HUES6 (cell line): Measurements from ENCODE around the gene TRMT1.

Experiments
- H3K27ac ChIP-seq: 2 replicates; pipeline ENCODE4 v1.7.0; 2013; ENCODE audit warnings: low read depth, mild to moderate bottlenecking, low read length, inconsistent platforms
- H3K27me3 ChIP-seq: 2 replicates; pipeline ENCODE4 v1.6.1; 2013; ENCODE audit warnings: low read length; ENCODE audit not compliant: control insufficient read depth, insufficient read depth
- H3K36me3 ChIP-seq: 2 replicates; pipeline ENCODE4 v1.6.1; 2013; ENCODE audit warnings: low read length; ENCODE audit not compliant: control insufficient read depth, insufficient read depth
- H3K4me1 ChIP-seq: 2 replicates; pipeline ENCODE4 v1.6.1; 2013; ENCODE audit warnings: low read length; ENCODE audit not compliant: control insufficient read depth, insufficient read depth
- H3K4me3 ChIP-seq: 2 replicates; pipeline ENCODE4 v1.5.1; 2013; ENCODE audit warnings: low read depth, low read length
- H3K9ac ChIP-seq: one replicate; pipeline ENCODE4 v1.6.1; 2013; ENCODE audit warnings: mild to moderate bottlenecking, low read length
- H3K9me3 ChIP-seq: 2 replicates; pipeline ENCODE4 v1.6.1; 2013; ENCODE audit warnings: low read depth, low read length; ENCODE audit not compliant: control insufficient read depth, insufficient read depth

The TRMT1 gene

DNA sequence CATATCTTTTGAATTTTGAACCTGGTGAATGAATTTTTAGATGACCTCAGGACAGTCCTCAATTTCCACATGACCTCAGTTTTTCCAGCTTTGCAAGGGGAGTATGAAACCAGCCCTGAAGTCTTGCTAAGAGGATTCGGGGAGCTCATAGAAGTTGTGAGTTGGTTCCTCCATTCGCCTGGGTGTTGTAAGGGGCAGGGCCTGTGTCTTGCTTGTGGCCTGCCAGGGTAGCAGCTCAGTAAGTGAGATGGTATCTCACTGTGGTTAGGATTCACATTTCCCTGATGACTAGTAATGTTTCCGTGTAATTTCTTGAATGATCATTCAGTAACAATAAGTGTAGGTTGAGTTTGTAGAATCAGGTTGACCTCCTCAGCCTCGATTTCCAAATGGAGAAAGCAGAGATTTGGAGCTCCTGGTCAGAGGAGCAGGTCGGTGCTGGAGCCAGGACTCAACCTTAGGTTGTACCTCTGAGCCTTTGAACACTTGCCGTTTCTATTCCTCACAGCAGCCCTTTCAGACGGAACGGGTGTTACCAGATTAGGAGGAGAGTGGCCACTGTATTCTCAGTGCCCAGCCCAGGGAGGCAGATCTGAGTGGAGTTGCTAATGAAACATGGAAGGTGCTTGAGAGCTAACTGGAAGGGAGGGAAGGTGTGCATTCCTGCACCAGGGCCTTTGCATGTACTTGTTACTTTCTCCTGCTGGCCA lies 16.1 kb upstream of the TRMT1 start:
- Histone ChIP-seq H3K4me1 (no peaks in the 10 kb centered on the region), H3K36me3 (peaks cover 61% of the 10 kb centered on the region), H3K9ac (no peak overlapping the region), H3K27ac (no peak overlapping the region), H3K9me3 (no peaks in the 10 kb centered on the region), H3K27me3 (no peaks in the 10 kb centered on the region), H3K4me3 (no peak overlapping the region)

DNA sequence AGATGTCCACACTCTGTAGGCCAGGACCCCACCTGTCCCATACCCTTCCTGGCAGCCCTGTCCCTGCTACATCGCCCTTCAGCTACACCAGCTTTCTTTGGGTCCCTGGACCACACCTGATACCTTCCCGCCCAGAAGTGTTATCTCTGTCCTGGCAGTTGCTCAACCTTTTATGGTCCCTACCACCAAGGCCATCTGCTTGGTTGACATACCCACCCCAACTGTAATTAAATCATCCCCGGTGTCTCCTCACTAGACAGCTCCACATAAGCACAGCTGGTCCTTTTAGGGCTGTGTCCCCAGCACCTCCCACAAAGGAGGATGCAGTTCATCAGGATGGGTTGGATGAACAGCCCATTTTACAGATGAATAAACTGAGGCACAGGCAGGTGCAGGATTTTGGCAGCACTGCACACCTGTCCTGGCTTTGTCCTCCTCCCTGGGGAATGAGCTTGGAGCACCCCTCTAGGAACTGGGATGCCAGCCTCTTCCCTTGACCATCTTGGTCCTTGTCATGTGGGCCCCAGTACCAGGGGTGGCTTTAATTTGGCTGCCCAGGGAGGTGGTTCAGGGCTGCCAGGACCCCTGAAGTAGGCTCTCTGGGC lies 14.4 kb upstream of the TRMT1 start:
- no peaks in the 10 kb centered on the region for H3K27me3 ChIP-seq
- H3K9me3 ChIP-seq = no peaks in the 10 kb centered on the region
- no peaks in the 10 kb centered on the region for H3K4me1 ChIP-seq
- no peak overlapping the region for H3K9ac ChIP-seq
- H3K36me3 ChIP-seq = peaks cover 53% of the 10 kb centered on the region
- H3K27ac ChIP-seq = no peak overlapping the region
- H3K4me3 ChIP-seq = no peak overlapping the region

DNA sequence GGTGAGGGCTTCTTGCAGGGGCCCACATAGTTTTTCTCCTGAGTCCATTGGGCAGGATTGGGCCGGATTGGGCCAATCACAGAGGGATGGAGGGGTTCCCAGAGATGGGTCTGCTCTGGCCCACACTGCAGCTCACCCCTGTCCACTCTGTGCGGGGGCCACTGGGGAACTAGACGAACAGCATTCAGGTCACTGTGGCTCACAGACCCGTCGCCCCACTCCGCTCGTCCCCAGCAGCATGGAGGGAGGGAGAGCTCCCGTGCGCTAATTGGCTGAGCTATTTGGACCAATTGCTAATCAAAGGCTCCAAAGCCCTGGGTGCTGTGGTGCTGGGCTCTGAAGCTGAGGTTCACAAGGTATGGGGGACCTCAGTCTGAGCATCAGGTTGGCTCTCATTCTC lies 12.8 kb upstream of the TRMT1 start:
- Histone ChIP-seq H3K27me3 (no peaks in the 10 kb centered on the region), H3K4me1 (no peaks in the 10 kb centered on the region), H3K4me3 (no peak overlapping the region), H3K9ac (no peak overlapping the region), H3K9me3 (no peaks in the 10 kb centered on the region), H3K36me3 (peaks cover 45% of the 10 kb centered on the region), H3K27ac (no peak overlapping the region)

DNA sequence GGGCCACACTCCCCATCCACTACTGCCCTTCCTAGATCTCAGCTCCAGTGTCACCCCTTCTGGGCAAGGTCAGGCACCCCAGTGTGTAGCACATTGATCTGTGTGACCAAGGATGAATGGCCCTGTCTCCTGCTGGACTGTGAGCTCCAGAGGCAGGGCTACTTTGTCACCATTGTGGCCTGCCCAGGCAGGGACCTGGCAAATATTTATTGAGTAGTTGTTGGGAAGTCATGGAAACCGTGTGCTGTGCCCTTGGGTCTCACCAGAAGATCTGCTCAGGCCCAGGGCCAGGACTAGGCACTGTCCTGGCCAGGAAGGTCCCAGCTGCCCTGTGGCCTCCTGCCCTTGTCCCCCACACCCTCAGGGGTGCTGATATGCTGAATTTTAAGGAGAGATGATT lies 12.0 kb upstream of the TRMT1 start:
- H3K4me1 ChIP-seq = no peaks in the 10 kb centered on the region
- H3K4me3 ChIP-seq = no peak overlapping the region
- no peaks in the 10 kb centered on the region for H3K9me3 ChIP-seq
- H3K9ac ChIP-seq = no peak overlapping the region
- no peaks in the 10 kb centered on the region for H3K27me3 ChIP-seq
- H3K27ac ChIP-seq = no peak overlapping the region
- peaks cover 40% of the 10 kb centered on the region for H3K36me3 ChIP-seq

DNA sequence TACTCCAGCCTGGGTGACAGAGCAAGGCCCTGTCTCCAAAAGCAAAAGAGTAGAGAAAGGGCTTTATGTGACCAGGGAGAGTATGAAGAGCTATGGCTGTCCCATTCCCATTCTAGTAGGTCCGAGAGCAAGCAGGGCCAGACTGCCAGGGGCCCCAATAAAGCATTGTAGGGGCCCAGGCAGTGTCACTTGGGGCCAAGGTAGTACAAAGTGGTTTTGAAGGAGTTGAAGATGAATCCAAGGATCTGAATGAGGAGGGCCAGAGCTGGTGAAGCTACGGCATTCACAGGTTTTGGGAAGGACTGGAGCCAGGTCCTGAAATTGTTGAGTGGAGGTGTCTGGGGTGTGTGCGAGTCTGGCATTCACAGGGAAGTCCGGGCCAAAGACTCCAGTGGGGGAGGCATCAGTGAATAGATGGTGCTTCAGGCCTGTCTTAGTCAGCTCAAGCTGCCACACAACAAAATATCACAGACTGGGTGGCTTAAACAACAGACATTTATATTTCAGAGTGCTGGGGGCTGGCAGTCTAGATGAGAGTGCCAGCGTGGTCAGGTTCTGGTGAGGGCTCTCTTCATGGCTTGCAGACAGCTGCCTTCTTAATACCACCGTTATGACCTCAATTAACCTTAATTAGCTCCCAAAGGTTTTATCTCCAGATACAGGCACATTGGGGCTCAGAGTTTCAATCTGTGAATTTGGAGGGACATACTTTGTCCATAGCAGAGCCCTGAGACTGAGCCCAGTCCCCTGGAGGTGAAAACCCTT lies 11.5 kb upstream of the TRMT1 start:
- no peak overlapping the region for H3K4me3 ChIP-seq
- H3K27ac ChIP-seq = no peak overlapping the region
- peaks cover 35% of the 10 kb centered on the region for H3K36me3 ChIP-seq
- no peaks in the 10 kb centered on the region for H3K27me3 ChIP-seq
- H3K9ac ChIP-seq = no peak overlapping the region
- H3K9me3 ChIP-seq = no peaks in the 10 kb centered on the region
- no peaks in the 10 kb centered on the region for H3K4me1 ChIP-seq

DNA sequence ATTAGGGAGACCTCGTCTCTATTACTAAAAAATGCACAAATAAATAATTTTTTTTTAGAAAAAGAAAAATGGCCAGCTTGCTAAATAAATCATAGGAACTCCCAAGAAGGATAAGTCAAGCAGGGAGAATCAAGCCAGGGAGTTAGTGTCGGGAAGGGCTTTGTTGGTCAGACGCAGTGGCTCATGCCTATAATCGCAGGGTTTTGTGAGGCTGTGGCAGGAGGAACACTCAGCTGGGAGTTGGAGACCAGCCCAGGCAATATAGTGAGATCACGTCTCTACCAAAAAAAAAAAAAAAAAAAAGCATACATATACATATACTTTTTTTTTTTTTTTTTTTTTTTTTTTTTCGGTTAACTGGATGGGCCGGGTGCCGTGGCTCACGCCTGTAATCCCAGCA lies 10.5 kb upstream of the TRMT1 start:
- Histone ChIP-seq H3K9me3 (no peaks in the 10 kb centered on the region), H3K36me3 (peaks cover 33% of the 10 kb centered on the region), H3K27ac (no peak overlapping the region), H3K9ac (no peak overlapping the region), H3K4me1 (peaks cover 2% of the 10 kb centered on the region; the same call in 1 of the 2 replicates), H3K4me3 (no peak overlapping the region), H3K27me3 (no peaks in the 10 kb centered on the region)

DNA sequence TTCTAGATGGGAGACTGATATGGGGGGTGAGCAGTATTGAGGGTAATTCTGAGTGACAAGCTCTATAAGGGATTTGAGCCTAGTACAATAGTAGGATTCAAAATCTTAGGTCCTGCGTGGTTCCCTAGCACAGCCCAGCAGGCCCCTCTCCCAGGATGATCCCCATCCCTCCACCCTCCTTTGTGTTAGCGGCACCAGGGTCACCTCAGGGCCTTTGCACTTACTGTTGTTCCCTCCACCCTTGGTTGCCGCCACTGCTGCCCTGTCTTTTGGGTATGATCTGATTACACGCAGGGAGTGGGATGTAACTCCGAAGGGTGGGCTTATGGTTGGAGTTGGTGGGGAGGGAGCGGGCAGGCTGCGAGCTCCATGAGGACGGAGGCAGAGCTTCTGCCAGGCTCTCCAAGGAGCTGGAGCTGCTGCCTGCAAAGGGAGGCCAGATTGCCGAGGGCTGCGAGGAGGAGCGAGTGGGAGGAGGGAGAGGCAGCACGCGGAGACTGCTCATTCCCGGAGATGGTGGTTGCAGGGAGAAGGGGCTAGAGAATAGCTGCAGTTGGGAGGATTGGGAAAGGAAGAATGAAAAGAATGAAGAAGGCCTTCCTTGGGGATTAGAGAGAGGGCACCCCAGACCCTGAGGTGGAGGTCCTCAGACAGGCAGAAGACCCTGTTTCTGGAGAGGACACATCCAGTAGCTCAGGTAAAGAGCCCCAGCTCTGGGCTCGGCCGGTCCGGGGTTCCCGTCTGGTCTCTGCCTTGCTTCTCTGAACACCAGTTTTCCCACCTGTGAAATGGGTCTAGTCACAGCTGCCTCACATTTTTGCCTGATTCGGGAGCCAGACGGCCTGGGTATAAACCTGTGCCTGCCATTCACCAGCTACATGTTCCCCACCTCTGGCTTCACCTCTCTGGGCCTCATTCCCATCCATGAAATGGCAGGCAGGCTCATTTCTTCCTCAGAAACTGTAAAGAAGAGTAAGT lies 6.7 kb upstream of the TRMT1 start:
- no peak overlapping the region for H3K4me3 ChIP-seq
- no peak overlapping the region for H3K27ac ChIP-seq
- H3K36me3 ChIP-seq = peaks cover 32% of the 10 kb centered on the region
- H3K27me3 ChIP-seq = no peaks in the 10 kb centered on the region
- H3K9me3 ChIP-seq = no peaks in the 10 kb centered on the region
- peaks cover 34% of the 10 kb centered on the region for H3K4me1 ChIP-seq
- no peak overlapping the region for H3K9ac ChIP-seq

DNA sequence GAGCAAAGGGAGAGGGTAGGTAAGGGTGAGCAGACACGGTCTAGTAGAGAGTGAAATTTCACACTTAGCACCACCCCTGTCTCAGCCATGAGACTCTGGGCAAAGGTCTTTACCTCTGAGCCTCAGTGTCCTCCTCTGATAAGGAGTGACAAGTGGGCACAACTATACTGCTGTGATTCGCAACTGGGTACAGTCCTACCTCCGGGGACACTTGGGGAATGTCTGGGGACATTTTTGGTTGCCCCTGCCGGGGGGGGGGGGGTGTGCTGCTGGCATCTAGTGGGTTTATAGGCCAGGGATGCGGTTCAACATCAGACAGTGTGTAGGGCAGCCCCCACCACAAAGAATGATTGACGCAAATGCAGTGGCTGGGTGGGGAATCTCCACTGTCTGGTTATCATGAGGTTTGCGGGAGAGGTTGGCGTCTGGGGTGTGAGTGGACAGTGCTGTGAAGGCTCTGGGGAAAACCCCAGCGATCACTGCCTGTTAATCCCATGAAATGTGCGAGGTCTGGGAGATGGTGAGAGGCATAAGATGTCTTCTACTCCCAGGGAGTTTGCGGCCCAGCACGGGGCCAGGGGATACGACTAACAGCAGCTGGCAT lies 5.8 kb upstream of the TRMT1 start:
- Histone ChIP-seq H3K4me3 (no peak overlapping the region), H3K27me3 (no peaks in the 10 kb centered on the region), H3K9me3 (no peaks in the 10 kb centered on the region), H3K27ac (no peak overlapping the region), H3K36me3 (peaks cover 32% of the 10 kb centered on the region), H3K4me1 (peaks cover 34% of the 10 kb centered on the region), H3K9ac (peak overlapping the region; percentile 7)

DNA sequence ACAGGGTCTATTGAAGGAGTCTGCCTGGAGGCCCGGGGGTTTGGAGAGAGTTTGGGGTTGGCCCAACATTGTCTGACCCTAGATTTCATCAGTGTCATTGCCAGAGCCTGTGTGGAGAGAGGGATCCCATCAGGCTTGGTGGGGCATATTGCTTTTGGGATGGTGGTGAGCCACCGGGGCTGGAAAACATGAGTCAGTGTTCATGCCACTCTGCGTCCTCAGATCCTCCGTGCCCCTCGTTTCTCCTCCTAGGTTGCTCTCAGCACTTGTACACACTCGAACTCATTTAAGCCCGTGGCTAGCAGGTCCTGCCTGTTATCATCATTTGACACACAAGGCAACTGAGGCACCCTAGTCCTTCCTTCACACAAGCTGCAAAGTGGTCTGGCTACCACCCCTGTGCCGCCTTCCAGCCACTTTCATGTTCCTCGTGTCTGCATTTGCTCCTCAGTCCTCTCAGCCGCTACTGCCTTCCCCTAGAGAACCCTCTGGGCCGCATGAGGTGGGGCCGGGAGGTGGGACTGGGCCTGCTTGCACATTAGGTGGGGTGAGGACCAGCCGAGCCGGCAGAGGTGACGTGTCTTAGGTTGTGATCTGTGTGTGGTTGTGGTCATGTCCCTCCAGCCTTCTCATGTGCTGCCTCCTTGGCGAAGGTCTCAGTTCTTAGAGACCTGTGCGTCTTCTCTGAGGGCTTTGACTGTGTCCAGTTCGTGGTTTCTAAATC lies 5.2 kb upstream of the TRMT1 start:
- no peaks in the 10 kb centered on the region for H3K27me3 ChIP-seq
- H3K36me3 ChIP-seq = peaks cover 31% of the 10 kb centered on the region
- peak overlapping the region; percentile 7 for H3K9ac ChIP-seq
- H3K4me1 ChIP-seq = peaks cover 34% of the 10 kb centered on the region
- no peaks in the 10 kb centered on the region for H3K9me3 ChIP-seq
- no peak overlapping the region; the same call in 1 of the 2 replicates for H3K27ac ChIP-seq
- 0 out of 2 replicates have a peak overlapping the region, but pooled peaks have one; percentile 7 for H3K4me3 ChIP-seq

DNA sequence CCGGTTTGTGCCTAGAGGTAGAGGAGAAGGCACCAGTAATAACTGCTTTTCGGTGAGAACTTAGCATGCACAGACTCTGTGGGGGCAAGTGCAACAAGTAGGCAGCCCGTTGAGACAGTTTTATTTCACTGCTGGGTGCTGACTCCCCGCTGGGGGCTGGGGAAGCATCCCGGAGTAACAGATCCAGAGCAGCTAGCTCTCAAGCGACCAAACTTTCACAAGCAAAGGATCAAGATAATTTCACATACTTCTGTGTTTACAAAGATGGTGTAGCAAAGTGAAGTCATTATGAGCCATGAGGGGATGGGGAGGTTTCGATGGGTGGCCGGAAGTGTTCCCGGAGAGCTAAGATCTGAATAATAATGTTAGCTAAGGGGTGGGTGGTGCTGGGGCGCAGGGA lies 4.3 kb upstream of the TRMT1 start:
- peaks cover 34% of the 10 kb centered on the region for H3K4me1 ChIP-seq
- H3K36me3 ChIP-seq = peaks cover 23% of the 10 kb centered on the region

More for the DNA sequence above, 4.3 kb upstream of the TRMT1 start:
- H3K9me3 ChIP-seq = no peaks in the 10 kb centered on the region
- peak overlapping the region; percentile 94; the same call in 1 of the 2 replicates for H3K4me3 ChIP-seq
- no peaks in the 10 kb centered on the region for H3K27me3 ChIP-seq
- H3K9ac ChIP-seq = peak overlapping the region; percentile 52
- H3K27ac ChIP-seq = peak overlapping the region; percentile 77; the same call in 1 of the 2 replicates
